Right kidney (tissue), 1 donor: ENCODE measurements around the gene PDLIM1.
"Not testable (repeated sequence)": the region's sequence is repeated elsewhere in the genome, so short reads cannot be mapped to it uniquely, and the experiment has no call there.

ENCODE experiments used
- DNase-seq: peaks from one replicate; pipeline ENCODE4 v3.0.0-alpha.2; 2016

PDLIM1 gene

DNA sequence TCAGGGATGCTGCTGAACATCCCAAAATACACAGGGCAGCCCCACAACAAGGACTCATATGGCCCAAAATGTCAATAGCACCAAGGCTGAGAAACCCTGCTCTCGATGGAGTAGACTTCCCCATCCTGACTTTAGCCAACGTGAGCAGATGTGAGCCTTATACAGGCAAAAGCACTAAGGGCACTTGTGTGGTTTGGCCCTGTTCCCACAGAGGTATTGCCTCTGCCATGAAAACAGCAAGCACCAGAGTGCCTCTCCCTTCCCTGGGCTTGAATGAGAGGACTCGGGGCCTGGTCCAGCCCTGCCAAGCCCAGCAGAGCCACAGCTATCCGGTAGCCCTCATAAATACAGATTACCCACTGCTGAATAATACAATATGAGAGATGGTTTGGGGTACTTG lies 49.3 kb downstream of the PDLIM1 start:
- DNase-seq: no peak

DNA sequence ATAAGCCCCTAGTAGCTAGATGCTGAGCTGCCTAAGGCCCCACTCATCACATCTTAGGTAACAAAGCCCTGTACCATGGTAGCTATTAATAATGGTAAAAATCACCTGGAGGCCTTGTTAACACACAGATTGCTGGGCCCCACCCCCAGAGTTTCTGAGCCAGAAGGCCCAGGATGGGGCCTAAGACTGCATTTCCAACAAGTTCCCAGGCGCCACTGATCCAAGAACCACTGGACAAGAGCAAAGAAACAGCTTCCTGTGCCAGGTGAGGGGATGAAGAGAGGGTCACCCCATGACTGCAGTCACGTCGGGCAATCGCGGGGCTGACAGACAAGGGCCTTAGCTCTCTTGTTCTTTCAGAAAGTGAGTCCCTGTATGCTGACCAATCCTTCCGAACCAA lies 50.0 kb downstream of the PDLIM1 start:
- no peak for DNase-seq

- not testable (repeated sequence) for DNase-seq
Measured at GRCh38 chr10:95240096-95240495, 50.7 kb downstream of the PDLIM1 start.

DNA sequence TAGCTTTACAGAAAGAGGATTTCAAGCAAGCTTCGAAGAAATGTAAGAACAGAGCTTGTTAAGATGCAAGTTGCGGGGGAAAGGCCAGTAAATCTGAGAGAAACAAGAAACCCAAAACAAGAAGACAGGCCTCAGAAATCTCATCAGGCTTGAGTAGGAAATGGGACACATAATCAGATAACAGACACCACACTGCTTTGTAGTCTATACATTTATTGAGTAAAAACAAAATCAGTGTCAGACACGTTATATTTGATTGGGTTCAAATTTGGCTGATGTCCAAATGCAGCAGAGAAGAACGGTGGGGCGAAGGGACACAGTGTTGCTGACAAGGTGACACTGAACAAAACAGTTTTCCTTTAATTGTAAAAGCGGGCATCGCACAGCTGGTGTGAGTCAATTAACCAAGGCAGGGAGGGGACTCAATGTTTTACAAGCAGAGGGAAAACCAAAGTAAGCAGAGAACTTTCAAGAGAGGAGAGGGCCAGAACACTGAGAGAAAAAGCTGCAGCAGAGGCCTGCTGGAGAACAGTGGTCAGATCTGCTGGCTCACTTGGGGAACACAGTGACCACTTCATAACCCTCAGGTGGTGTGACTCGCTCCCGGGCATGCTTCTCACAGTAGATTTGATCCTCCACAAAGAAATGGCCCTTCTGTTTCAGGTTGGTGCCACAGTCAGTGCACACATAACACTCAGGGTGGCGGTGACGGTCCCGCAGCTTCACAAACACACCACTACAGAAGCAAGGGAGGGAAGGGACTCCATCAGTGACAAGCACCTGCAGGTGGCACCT lies 53.2 kb downstream of the PDLIM1 start:
- DNase-seq: no peak

DNA sequence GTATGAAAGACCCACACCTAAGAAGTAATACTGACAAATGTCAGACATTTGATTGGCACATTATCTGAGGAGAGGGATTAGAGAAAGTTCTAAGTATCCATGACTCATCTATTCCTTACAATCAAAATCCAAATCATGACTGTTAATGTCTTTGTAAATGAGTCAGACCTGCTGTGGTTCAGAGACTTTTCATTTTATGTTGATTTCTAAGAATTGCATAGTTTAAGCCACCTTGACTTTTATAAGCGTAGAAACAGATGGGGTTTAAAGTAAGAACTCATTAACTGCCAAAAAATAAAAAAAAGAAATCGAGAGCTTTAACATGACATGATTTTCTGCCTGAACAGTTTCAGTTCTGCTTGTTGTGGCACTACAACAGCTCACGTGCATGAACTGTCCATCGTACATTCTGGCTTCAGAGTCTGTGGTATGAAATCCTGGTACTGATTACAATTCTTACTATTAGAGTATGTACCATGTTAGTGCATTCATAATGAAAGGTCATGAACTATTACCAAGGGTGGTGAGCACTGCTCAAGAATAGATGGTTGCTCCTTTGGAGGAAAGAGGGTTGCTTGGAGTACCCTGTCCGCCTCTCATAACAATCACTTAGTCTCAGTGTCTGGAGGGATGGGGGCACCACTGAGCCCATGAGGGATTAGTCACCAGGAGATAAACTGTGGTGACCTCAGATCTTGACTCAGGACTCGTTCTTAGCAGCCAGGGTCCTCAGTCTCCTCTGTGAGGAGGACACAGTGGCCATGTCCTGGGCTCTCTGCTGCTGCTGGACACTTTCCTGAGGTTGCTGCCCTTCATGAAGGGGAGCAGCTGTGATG lies 54.5 kb downstream of the PDLIM1 start:
- DNase-seq: no peak

GRCh38 chr10:95235676-95236067 lies 55.1 kb downstream of the PDLIM1 start:
- no peak for DNase-seq

- no peak for DNase-seq
Measured at GRCh38 chr10:95234951-95235350, 55.9 kb downstream of the PDLIM1 start.

DNA sequence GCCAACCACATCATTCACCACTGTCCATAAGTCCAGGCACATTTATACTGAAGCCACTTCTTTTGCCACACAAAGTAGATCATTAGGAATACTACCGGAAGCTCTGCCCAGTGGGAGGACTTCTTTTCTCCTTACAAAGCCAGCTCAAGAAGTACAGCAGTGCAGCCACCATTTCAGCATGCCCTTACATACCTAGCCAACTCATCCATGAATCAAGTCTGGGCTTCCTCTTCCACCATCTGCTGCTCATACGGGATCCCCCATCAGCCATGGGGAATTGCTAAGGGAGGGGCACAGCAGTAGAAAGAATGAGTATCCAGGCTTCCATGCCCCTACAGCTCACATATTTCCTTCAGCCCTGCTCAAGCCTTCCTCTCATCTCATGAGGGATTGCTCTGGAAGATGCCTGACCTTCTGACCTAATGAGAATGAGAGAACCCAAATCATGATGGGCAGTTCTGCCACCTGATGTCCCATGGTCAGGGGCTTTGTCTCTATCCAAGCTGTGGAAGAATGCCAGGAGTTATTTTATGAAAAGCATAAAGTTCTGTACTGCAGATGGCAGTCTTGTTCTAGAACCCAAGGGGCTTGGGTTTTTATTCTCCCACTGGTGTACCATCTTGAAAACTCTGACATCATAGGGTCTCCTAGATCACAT lies 57.3 kb downstream of the PDLIM1 start:
- DNase-seq: no peak

GRCh38 chr10:95230677-95231586 lies 59.9 kb downstream of the PDLIM1 start:
- peak; percentile 74 for DNase-seq

GRCh38 chr10:95229724-95230627 lies 60.8 kb downstream of the PDLIM1 start:
- no peak for DNase-seq

DNA sequence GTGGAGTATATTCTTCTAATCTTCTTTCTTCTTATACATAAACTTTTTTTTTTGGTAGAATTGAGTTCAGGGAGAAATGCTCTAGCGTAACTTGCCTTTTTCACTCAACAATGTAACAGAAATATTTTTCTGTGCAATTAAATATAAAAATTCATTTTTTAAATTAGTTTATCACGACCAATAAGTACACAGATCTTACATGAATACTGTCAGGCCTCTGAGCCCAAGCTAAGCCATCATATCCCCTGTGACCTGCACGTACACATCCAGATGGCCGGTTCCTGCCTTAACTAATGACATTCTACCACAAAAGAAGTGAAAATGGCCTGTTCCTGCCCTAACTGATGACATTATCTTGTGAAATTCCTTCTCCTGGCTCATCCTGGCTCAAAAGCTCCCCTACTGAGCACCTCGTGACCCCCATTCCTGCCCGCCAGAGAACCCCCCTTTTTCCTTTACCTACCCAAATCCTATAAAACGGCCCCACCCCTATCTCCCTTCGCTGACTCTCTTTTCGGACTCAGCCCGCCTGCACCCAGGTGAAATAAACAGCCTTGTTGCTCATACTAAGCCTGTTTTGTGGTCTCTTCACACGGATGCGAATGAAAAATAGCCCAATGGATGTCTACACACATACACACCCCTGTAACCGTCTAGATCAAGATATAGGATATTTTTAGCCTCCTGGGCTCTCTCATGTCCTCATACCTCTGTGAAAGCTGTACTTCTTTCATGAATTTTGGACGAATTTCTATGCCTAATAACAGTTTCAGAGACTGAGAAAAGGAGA lies 61.7 kb downstream of the PDLIM1 start:
- DNase-seq: not testable (repeated sequence)

GRCh38 chr10:95225136-95225535 lies 65.7 kb downstream of the PDLIM1 start:
- no peak for DNase-seq

DNA sequence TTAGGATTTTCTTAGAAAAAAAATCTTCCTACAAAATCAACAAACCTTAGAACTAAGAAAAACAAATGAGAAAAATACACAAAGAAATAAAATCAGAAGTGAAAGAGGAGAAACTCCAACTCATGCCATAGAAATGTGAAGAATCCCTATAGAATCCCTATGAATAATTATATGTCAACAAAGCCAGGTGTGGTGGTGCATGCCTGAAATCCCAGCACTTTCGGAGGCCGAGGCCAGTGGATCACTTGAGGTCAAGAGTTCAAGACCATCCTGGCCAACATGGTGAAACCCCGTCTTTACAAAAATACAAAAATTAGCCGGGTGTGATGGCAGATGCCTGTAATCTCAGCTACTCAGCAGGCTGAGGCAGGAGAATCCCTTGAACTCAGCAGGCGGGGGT lies 69.7 kb downstream of the PDLIM1 start:
- no peak for DNase-seq

DNA sequence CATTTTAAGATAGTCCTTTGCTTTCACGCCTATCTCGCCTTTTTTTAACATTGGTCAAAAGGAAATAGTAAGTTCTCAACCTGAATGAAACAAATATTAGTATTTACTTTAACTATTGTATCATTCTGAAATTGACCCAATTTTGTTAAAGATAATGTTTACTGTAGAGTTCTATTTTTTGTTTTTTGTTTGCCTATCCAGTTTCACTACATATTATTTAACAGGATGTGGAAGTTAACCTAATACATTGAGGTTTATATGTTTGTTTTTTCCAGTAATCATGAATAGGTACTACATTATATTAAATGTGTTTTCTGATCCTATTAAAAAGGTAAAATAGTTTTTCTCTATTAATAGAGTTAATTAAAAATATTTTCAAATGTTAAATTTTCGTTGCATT lies 70.3 kb downstream of the PDLIM1 start:
- DNase-seq: no peak

DNA sequence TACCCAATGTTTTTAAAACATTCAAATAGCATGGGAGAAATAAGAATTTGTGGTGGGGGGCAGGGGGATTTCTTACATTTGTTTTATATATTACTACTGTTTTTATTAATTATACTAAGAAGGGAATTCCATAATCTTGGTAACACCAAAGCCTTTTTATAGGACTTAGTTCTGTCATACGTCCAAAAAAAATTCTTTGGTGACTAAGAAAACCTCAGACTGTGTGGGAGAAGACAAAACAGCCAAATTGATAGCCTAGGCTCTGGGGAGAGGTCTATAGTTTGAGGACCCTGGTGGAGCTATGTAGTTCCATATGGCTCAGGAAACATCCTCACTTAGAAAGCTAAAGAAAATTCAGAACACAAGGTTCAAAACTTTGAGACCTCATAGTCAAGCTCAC lies 73.3 kb downstream of the PDLIM1 start:
- DNase-seq: no peak

GRCh38 chr10:95214793-95215192 lies 76.0 kb downstream of the PDLIM1 start:
- DNase-seq: no peak

- no peak for DNase-seq
Measured at GRCh38 chr10:95214369-95214768, 76.4 kb downstream of the PDLIM1 start.

- no peak for DNase-seq
Measured at GRCh38 chr10:95211606-95212279, 79.1 kb downstream of the PDLIM1 start.

- no peak for DNase-seq
Measured at GRCh38 chr10:95209509-95210127, 81.2 kb downstream of the PDLIM1 start.
